PC-3 (cell line): ENCODE data around the gene AKAP4. TPM values are rescaled to one million over a fixed set of nuclear protein-coding genes. Genes with fewer than 3 reads are reported as not detected.

ENCODE experiments used
- ATAC-seq: fragments of 200-7000 bp; cut with Tn5 transposase; 2 replicates; pipeline ENCODE4 v1.9.1; 2020; ENCODE audit warnings: mild to moderate bottlenecking, moderate library complexity
- BruUV-seq: library from RNA; stranded (reverse); fragments of 400-500 nt; replicated peaks from 2 replicates; lab custom pipeline; 2021; lab: Mats Ljungman, UMichigan
- CTCF ChIA-PET: fragments of 300-600 bp; sonication (Branson Sonifier 250); formaldehyde crosslinking; loops from one replicate; lab custom pipeline; 2022; ENCODE audit warnings: antibody characterized with exemption; lab: Charles Lee
- POLR2A ChIA-PET: fragments of 300-600 bp; sonication (Branson Sonifier 250); formaldehyde crosslinking; loops from one replicate; lab custom pipeline; 2022; ENCODE audit warnings: antibody characterized with exemption; ENCODE audit not compliant: unreplicated experiment; lab: Charles Lee
- DNase-seq: peaks from one replicate; pipeline ENCODE4 v3.0.0-alpha.2; 2015
- H2AFZ ChIP-seq: fragments of 300-600 bp; sonication (generic); 2 replicates; pipeline ENCODE4 v1.6.0; 2016; ENCODE audit warnings: antibody characterized with exemption, low read length
- H3F3A ChIP-seq: fragments of 300-600 bp; sonication (generic); one replicate; pipeline ENCODE4 v1.6.0; 2017; ENCODE audit warnings: antibody characterized with exemption, low read length, control low read depth, mild to moderate bottlenecking; ENCODE audit not compliant: unreplicated experiment
- H3K27ac ChIP-seq: fragments of 300-600 bp; sonication (generic); 2 replicates; pipeline ENCODE4 v1.5.1; 2016; ENCODE audit warnings: mild to moderate bottlenecking, low read length
- H3K27me3 ChIP-seq: fragments of 300-600 bp; sonication (generic); 2 replicates; pipeline ENCODE4 v1.6.1; 2016; ENCODE audit warnings: low read length, mixed read lengths
- H3K36me3 ChIP-seq: fragments of 300-600 bp; sonication (generic); 2 replicates; pipeline ENCODE4 v1.6.1; 2016; ENCODE audit warnings: low read depth, mixed run types, low read length, mixed read lengths
- H3K4me1 ChIP-seq: fragments of 300-600 bp; sonication (generic); 2 replicates; pipeline ENCODE4 v1.5.1; 2016; ENCODE audit warnings: low read length; ENCODE audit not compliant: insufficient read depth
- H3K4me2 ChIP-seq: fragments of 300-600 bp; sonication (generic); 2 replicates; pipeline ENCODE4 v1.6.0; 2016; ENCODE audit warnings: low read length
- H3K4me3 ChIP-seq: fragments of 300-600 bp; sonication (generic); 2 replicates; pipeline ENCODE4 v1.5.1; 2016; ENCODE audit warnings: mild to moderate bottlenecking, low read length, mixed read lengths
- H3K79me2 ChIP-seq: fragments of 300-600 bp; sonication (generic); 2 replicates; pipeline ENCODE4 v1.6.1; 2017; ENCODE audit warnings: low read length, mixed read lengths
- H3K9ac ChIP-seq: fragments of 300-600 bp; sonication (generic); 2 replicates; pipeline ENCODE4 v1.6.0; 2016; ENCODE audit warnings: mild to moderate bottlenecking, low read length
- H3K9me2 ChIP-seq: fragments of 300-600 bp; sonication (generic); replicated peaks from 2 replicates; pipeline ENCODE4 v1.6.1; 2016; ENCODE audit warnings: mixed run types, low read length, mixed read lengths
- H3K9me3 ChIP-seq: fragments of 300-600 bp; sonication (generic); 2 replicates; pipeline ENCODE4 v1.6.1; 2016; ENCODE audit warnings: low read length, mixed read lengths
- H4K20me1 ChIP-seq: fragments of 300-600 bp; sonication (generic); 2 replicates; pipeline ENCODE4 v1.6.1; 2016; ENCODE audit warnings: low read length, mixed read lengths
- EZH2 ChIP-seq: fragments of 300-600 bp; sonication (generic); IDR thresholded peaks from one replicate; pipeline ENCODE4 v1.6.1; 2017; ENCODE audit warnings: antibody characterized with exemption, mild to moderate bottlenecking, low read length; ENCODE audit not compliant: unreplicated experiment
- EZH2phosphoT487 ChIP-seq: fragments of 300-600 bp; sonication (generic); IDR thresholded peaks from 2 replicates; pipeline ENCODE4 v1.6.1; 2018; ENCODE audit warnings: mild to moderate bottlenecking, antibody characterized with exemption, low read length, borderline replicate concordance
- intact Hi-C: fragments of 100-400 bp; cut with micrococcal nuclease; formaldehyde crosslinking; loops from 2 replicates; pipeline ENCODE4 v1.9.0; 2023
- total RNA-seq: library from RNA; depleted of rRNA; stranded (reverse); fragments of >200 nt; gene quantifications from 2 replicates; pipeline ENCODE4 v1.2.3, GENCODE V29; 2014
- TF ChIP-seq, protein P1 (sequence below): fragments of 300-600 bp; sonication (generic); conservative IDR thresholded peaks from 2 replicates; pipeline ENCODE4 v1.5.1; 2017; ENCODE audit warnings: antibody characterized with exemption, low read depth, mild to moderate bottlenecking, low read length

Gene AKAP4
- total RNA-seq, 1 experiment from 2014 or later: not detected

DNA sequence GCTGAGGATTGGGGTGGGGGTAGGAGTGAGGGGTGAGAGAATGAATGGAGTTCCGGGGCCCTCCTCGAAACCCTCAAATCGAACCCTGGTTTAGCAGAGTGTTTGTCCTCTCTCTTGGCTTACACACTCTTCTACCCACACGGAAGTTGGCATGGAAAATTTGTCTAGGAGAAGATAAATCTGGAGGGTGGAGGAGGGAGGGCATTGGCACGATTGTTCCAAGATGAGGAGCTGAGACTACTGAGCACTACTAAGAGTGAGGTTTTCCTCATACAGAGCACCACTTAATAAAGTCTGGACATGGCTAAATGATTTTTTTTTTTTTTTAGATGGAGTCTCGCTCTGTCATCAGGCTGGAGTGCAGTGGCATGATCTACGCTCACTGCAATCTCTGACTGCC is 33.4 kb downstream of the AKAP4 start:
- no peak overlapping the region for H3K4me3 ChIP-seq
- no peaks in the 10 kb centered on the region for H3F3A ChIP-seq
- no peaks in the 10 kb centered on the region; the same call in 1 of the 2 replicates for H3K27me3 ChIP-seq
- no peak overlapping the region for H3K9ac ChIP-seq
- no TSS peak for BruUV-seq
- DNase-seq: no peak
- intact Hi-C loops: no loop called here
- no peaks in the 10 kb centered on the region for H3K36me3 ChIP-seq
- CTCF ChIA-PET: no interaction called here
- H3K4me2 ChIP-seq: no peak overlapping the region
- H3K9me3 ChIP-seq: no peaks in the 10 kb centered on the region
- no peaks in the 10 kb centered on the region for H3K79me2 ChIP-seq
- no peak for TF ChIP-seq EZH2
- TF ChIP-seq EZH2phosphoT487: no peak
- TF ChIP-seq, protein P1, sequence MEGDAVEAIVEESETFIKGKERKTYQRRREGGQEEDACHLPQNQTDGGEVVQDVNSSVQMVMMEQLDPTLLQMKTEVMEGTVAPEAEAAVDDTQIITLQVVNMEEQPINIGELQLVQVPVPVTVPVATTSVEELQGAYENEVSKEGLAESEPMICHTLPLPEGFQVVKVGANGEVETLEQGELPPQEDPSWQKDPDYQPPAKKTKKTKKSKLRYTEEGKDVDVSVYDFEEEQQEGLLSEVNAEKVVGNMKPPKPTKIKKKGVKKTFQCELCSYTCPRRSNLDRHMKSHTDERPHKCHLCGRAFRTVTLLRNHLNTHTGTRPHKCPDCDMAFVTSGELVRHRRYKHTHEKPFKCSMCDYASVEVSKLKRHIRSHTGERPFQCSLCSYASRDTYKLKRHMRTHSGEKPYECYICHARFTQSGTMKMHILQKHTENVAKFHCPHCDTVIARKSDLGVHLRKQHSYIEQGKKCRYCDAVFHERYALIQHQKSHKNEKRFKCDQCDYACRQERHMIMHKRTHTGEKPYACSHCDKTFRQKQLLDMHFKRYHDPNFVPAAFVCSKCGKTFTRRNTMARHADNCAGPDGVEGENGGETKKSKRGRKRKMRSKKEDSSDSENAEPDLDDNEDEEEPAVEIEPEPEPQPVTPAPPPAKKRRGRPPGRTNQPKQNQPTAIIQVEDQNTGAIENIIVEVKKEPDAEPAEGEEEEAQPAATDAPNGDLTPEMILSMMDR: no peak
- POLR2A ChIA-PET: no interaction called here
- H3K9me2 ChIP-seq: no peaks in the 10 kb centered on the region
- no peak overlapping the region for H2AFZ ChIP-seq
- no peaks in the 10 kb centered on the region for H4K20me1 ChIP-seq
- no peaks in the 10 kb centered on the region for H3K4me1 ChIP-seq
- H3K27ac ChIP-seq: no peak overlapping the region
- ATAC-seq: no peak

DNA sequence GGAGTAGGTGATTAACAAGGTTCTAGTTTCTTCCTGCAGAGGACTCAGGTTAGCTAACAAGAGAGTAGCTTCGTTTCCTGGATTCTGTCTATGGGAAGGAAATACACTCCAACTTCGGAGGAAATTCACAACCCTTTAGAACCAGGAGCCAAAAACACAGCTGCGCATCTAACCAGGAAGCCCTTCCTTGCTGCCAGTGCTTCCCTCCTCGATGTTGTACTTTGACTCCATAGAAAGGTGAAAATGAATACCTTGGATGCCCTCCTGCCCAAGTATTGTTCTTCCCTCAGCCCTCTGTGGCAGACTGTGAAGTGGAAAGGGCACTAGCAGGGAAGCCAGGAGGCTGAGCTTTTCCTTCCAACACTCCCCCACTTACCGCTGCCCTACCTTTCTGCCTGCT is 35.1 kb downstream of the AKAP4 start:
- ATAC-seq: no peak
- Histone ChIP-seq H3K27ac (no peak overlapping the region), H3K9ac (no peak overlapping the region), H3K9me3 (no peaks in the 10 kb centered on the region), H2AFZ (no peak overlapping the region), H3K4me3 (no peak overlapping the region), H3F3A (no peaks in the 10 kb centered on the region), H3K79me2 (no peaks in the 10 kb centered on the region), H3K27me3 (no peaks in the 10 kb centered on the region; the same call in 1 of the 2 replicates), H3K4me1 (no peaks in the 10 kb centered on the region), H3K36me3 (no peaks in the 10 kb centered on the region), H3K4me2 (no peak overlapping the region), H3K9me2 (no peaks in the 10 kb centered on the region), H4K20me1 (no peaks in the 10 kb centered on the region)
- ChIA-PET CTCF (no interaction called here), POLR2A (no interaction called here)
- TF ChIP-seq EZH2phosphoT487 (no peak), EZH2 (no peak)
- TF ChIP-seq, protein P1: no peak
- intact Hi-C loops: no loop called here
- no peak for DNase-seq
- no TSS peak for BruUV-seq

DNA sequence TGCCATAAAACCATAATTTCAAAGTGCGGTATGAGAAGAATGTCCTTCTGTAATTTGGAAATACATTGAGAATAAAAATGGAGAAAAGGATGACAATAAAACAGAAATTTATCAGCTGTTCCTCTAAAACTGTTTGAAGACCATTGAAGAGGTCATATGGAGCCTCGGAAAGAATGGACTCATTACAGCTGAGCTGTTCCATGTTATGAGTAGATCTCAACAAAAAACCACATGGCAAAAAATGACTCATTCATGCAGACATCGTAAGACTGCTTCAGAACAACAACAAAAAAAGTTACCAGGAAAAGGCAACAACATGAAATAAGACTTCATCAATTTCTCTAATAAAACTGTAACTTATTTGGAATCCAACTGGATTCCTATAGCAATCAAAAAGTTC is 39.7 kb downstream of the AKAP4 start:
- ChIA-PET CTCF (no interaction called here), POLR2A (no interaction called here)
- Histone ChIP-seq H3K27me3 (no peaks in the 10 kb centered on the region), H3K4me2 (no peak overlapping the region), H4K20me1 (no peaks in the 10 kb centered on the region), H3K9me2 (no peaks in the 10 kb centered on the region), H3K36me3 (no peaks in the 10 kb centered on the region), H3K9ac (no peak overlapping the region), H3K79me2 (no peaks in the 10 kb centered on the region), H3F3A (no peaks in the 10 kb centered on the region), H3K27ac (no peak overlapping the region), H2AFZ (no peak overlapping the region), H3K9me3 (no peaks in the 10 kb centered on the region), H3K4me3 (no peak overlapping the region), H3K4me1 (no peaks in the 10 kb centered on the region)
- intact Hi-C loops: no loop called here
- no peak for ATAC-seq
- BruUV-seq: no TSS peak
- TF ChIP-seq, protein P1: no peak
- TF ChIP-seq EZH2 (no peak), EZH2phosphoT487 (no peak)
- DNase-seq: peak; percentile 3
